Cardiac muscle cell (in vitro differentiated cells and primary cell): Measurements from ENCODE around the gene DCAF16. TPM values are rescaled to one million over a fixed set of nuclear protein-coding genes. Genes with fewer than 3 reads are reported as not detected.

Experiments
- DNase-seq, 2 donors: peaks; one replicate each; pipeline versions ENCODE4 v3.0.0 to v3.0.0-alpha.2; 2010 to 2017; ENCODE audit warnings: low read depth in 1 of 2, low spot score in 1 of 2
- H3K27ac ChIP-seq: fragments of 200-600 bp; sonication (generic); 2 replicates; pipeline ENCODE4 v1.5.1; 2016
- H3K27me3 ChIP-seq: fragments of 200-600 bp; sonication (generic); 2 replicates; pipeline ENCODE4 v1.6.0; 2016; ENCODE audit warnings: control low read depth
- H3K36me3 ChIP-seq: fragments of 200-600 bp; sonication (generic); 2 replicates; pipeline ENCODE4 v1.5.1; 2016; ENCODE audit warnings: control low read depth
- H3K4me1 ChIP-seq: fragments of 200-600 bp; sonication (generic); 2 replicates; pipeline ENCODE4 v1.8.1; 2017; ENCODE audit warnings: low read depth, mild to moderate bottlenecking, mixed run types
- H3K4me3 ChIP-seq: fragments of 200-600 bp; sonication (generic); 2 replicates; pipeline ENCODE4 v1.5.1; 2016; ENCODE audit warnings: mild to moderate bottlenecking
- H3K9me3 ChIP-seq: fragments of 200-600 bp; sonication (generic); 2 replicates; pipeline ENCODE4 v1.5.1; 2017; ENCODE audit warnings: low read depth, mild to moderate bottlenecking, control low read depth
- polyA plus RNA-seq: library from polyadenylated mRNA; unstranded; fragments of >200 nt; fragmentation: Nextera tagmentation; extraction: Ambion mirVana; gene quantifications from 2 replicates; pipeline ENCODE4 v1.2.1, GENCODE V29; 2016
- total RNA-seq: library from RNA; depleted of rRNA; stranded (reverse); fragments of >200 nt; gene quantifications from 2 replicates; pipeline ENCODE4 v1.2.3, GENCODE V29; 2016
- TF ChIP-seq, protein P1 (sequence below): IDR thresholded peaks from 2 replicates; pipeline ENCODE4 v1.5.1; 2012; ENCODE audit warnings: low read depth, mild to moderate bottlenecking, low read length

Gene DCAF16
- total and polyA plus RNA-seq, 2 experiments from 2014 or later, result 17.9 to 76.6 TPM

DNA sequence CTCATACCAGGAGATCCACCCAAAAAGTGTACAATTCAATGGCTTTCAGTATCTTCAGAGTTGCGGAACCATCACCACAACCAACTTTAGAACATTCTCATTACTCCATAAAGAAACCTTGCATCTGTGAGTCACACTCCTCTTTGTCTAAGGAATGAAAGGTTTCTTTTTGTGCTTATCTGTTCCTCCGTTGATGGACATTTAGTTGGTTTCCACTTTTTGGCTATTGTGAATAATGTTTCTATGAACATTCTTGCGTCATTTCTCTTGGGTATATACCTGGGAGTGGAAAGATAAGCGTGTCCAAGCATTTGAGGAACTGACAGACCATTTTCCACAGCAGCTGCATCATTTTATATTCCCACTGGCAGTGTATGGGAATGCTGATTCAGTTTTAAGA, 39.7 kb downstream of the DCAF16 start:
- no peaks in the 10 kb centered on the region for H3K27me3 ChIP-seq
- no peaks in the 10 kb centered on the region for H3K36me3 ChIP-seq
- no peak overlapping the region for H3K27ac ChIP-seq
- TF ChIP-seq, protein P1, sequence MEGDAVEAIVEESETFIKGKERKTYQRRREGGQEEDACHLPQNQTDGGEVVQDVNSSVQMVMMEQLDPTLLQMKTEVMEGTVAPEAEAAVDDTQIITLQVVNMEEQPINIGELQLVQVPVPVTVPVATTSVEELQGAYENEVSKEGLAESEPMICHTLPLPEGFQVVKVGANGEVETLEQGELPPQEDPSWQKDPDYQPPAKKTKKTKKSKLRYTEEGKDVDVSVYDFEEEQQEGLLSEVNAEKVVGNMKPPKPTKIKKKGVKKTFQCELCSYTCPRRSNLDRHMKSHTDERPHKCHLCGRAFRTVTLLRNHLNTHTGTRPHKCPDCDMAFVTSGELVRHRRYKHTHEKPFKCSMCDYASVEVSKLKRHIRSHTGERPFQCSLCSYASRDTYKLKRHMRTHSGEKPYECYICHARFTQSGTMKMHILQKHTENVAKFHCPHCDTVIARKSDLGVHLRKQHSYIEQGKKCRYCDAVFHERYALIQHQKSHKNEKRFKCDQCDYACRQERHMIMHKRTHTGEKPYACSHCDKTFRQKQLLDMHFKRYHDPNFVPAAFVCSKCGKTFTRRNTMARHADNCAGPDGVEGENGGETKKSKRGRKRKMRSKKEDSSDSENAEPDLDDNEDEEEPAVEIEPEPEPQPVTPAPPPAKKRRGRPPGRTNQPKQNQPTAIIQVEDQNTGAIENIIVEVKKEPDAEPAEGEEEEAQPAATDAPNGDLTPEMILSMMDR, result no peak
- H3K9me3 ChIP-seq, result no peaks in the 10 kb centered on the region
- DNase-seq, result peak in 1 of 2 donors; percentile 68
- peaks cover 3% of the 10 kb centered on the region for H3K4me1 ChIP-seq
- no peak overlapping the region for H3K4me3 ChIP-seq

- H3K9me3 ChIP-seq, result no peaks in the 10 kb centered on the region
- H3K27ac ChIP-seq, result no peak overlapping the region
- no peaks in the 10 kb centered on the region for H3K27me3 ChIP-seq
- TF ChIP-seq, protein P1, result no peak
- H3K36me3 ChIP-seq, result no peaks in the 10 kb centered on the region
- peaks cover 3% of the 10 kb centered on the region for H3K4me1 ChIP-seq
- DNase-seq, result peak; percentile 20 to 25
- H3K4me3 ChIP-seq, result no peak overlapping the region
Observed at GRCh38 chr4:17769406-17770174, 41.0 kb downstream of the DCAF16 start.

- no peak overlapping the region for H3K27ac ChIP-seq
- no peaks in the 10 kb centered on the region for H3K9me3 ChIP-seq
- no peak for DNase-seq
- H3K27me3 ChIP-seq, result no peaks in the 10 kb centered on the region
- H3K4me3 ChIP-seq, result no peak overlapping the region
- TF ChIP-seq, protein P1, result no peak
- peaks cover 3% of the 10 kb centered on the region for H3K4me1 ChIP-seq
- no peaks in the 10 kb centered on the region for H3K36me3 ChIP-seq
Observed at GRCh38 chr4:17766826-17767458, 43.6 kb downstream of the DCAF16 start.

DNA sequence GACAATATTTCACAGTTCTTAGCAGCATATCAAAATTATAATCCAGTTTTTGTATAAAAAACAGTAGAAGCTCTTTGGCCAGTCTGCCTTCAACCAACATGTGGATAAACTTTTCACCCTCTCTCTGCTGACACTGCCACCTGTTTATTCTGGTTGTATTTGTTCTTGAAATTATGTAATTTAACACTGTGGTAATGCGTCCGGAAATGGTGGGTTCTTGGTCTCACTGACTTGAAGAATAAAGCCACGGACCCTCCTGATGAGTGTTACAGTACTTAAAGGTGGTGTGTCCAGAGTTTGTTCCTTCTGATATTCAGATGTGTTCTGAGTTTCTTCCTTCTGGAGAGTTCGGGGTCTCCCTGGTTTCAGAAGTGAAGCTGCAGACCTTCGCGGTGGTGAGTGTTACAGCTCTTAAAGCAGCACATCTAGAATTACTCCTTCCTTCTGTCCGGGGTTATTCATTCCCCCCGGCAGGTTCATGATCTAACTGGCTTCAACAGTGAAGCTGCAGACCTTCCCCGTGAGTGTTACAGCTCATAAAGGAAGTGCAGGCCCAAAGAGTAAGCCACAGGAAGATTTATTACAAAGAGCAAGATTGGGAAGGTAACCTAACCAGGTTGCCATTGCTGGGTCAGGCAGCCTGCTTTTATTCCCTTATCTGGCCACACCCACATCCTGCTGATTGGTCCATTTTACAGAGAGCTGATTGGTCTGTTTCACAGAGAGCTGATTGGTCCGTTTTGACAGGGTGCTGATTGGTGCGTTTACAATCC, 44.9 kb downstream of the DCAF16 start:
- H3K4me1 ChIP-seq, result no peaks in the 10 kb centered on the region
- TF ChIP-seq, protein P1, result no peak

DNA sequence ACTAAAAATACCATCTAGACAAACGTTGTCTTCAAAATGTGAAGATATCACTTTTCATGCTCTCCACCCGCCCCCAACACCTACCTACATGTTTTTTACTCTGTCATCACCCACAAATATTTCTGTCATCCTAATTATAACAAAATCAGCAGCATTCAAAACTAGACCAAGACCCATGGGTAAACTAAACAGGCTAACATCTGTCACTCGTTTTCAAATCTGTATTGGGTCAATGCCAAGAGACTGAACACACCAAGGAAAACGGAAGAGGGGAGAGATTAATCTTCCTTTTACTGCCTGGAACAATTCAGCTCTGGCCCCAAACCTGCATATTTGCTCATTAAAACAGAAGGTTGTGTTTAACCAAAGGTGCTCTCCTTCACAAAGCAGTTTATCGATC, 46.6 kb downstream of the DCAF16 start:
- H3K27ac ChIP-seq, result no peak overlapping the region
- no peak for DNase-seq
- no peak overlapping the region for H3K4me3 ChIP-seq
- H3K36me3 ChIP-seq, result no peaks in the 10 kb centered on the region
- TF ChIP-seq, protein P1, result no peak
- H3K27me3 ChIP-seq, result no peaks in the 10 kb centered on the region
- H3K9me3 ChIP-seq, result no peaks in the 10 kb centered on the region
- H3K4me1 ChIP-seq, result no peaks in the 10 kb centered on the region

More for the DNA sequence above, 44.9 kb downstream of the DCAF16 start:
- no peaks in the 10 kb centered on the region for H3K9me3 ChIP-seq
- no peaks in the 10 kb centered on the region for H3K36me3 ChIP-seq
- no peak for DNase-seq
- H3K4me3 ChIP-seq, result no peak overlapping the region
- H3K27ac ChIP-seq, result no peak overlapping the region
- H3K27me3 ChIP-seq, result no peaks in the 10 kb centered on the region
